A673 (cell line): ENCODE results near the gene DCAF17.

Experiments
- CTCF ChIP-seq: fragments of 300-800, 200-600 bp; sonication (generic); conservative IDR thresholded peaks from 2 replicates; pipeline ENCODE4 v1.5.1; 2017; ENCODE audit warnings: low read depth, mild to moderate bottlenecking, antibody characterized with exemption, low read length, moderate library complexity, mixed read lengths
- EZH2 ChIP-seq: fragments of 200-600 bp; sonication (generic); IDR thresholded peaks from 2 replicates; pipeline ENCODE4 v1.6.1; 2017; ENCODE audit warnings: borderline replicate concordance, low read depth, mild to moderate bottlenecking, mixed read lengths, antibody characterized with exemption, low read length; ENCODE audit not compliant: poor library complexity, severe bottlenecking

GRCh38 chr2:171459498-171459897, 25.5 kb downstream of the DCAF17 start:
- TF ChIP-seq CTCF (no peak), EZH2 (no peak)
